ENCODE results near the gene WDR93.

- TF ChIP-seq CTCF (conservative IDR thresholded peaks at IDR 0.05; ENCODE audit: low read depth, low read length) = no peak
- TF ChIP-seq POLR2A (IDR thresholded peaks at IDR 0.05; ENCODE audit: low read depth, low read length) = no peak
- no peak for TF ChIP-seq RAD21 (IDR thresholded peaks at IDR 0.05; ENCODE audit: low read length)
- TF ChIP-seq RFX5 (IDR thresholded peaks at IDR 0.05; ENCODE audit: low read depth, low read length) = no peak
- no peak for TF ChIP-seq SMC3 (IDR thresholded peaks at IDR 0.05; ENCODE audit: low read depth, low read length)
- no peak for TF ChIP-seq CEBPB (IDR thresholded peaks at IDR 0.05; ENCODE audit: low read depth, low read length)
- no peak for TF ChIP-seq CHD1 (IDR thresholded peaks at IDR 0.05; ENCODE audit: low read depth, low read length)
Measured at GRCh38 chr15:89743011-89743410, 52.4 kb downstream of the WDR93 start.

Data from IMR-90 (cell line).